Left renal pelvis (tissue), 4 donors: ENCODE results near the gene PIP5K1C. TPM values are rescaled to one million over a fixed set of nuclear protein-coding genes. Genes with fewer than 3 reads are reported as not detected.
A peak's percentile ranks its signal among the peaks of the same experiment; 100 is the strongest.
"Not testable (repeated sequence)": the region's sequence is repeated elsewhere in the genome, so short reads cannot be mapped to it uniquely, and the experiment has no call there.

Source experiments
- DNase-seq, 4 donors: peaks; one replicate each; pipeline ENCODE4 v3.0.0-alpha.2; 2013; ENCODE audit warnings: low read depth in 4 of 4, low spot score in 3 of 4
- polyA plus RNA-seq, 4 donors: library from polyadenylated mRNA; unstranded; fragments of 120-200 nt; gene quantifications; one replicate each; pipeline ENCODE4 v1.2.1, GENCODE V29; 2013; ENCODE audit not compliant: insufficient read length in 4 of 4

Gene PIP5K1C
- polyA plus RNA-seq, 4 donors = 20.3 to 33.2 (median 23.5) TPM

DNA sequence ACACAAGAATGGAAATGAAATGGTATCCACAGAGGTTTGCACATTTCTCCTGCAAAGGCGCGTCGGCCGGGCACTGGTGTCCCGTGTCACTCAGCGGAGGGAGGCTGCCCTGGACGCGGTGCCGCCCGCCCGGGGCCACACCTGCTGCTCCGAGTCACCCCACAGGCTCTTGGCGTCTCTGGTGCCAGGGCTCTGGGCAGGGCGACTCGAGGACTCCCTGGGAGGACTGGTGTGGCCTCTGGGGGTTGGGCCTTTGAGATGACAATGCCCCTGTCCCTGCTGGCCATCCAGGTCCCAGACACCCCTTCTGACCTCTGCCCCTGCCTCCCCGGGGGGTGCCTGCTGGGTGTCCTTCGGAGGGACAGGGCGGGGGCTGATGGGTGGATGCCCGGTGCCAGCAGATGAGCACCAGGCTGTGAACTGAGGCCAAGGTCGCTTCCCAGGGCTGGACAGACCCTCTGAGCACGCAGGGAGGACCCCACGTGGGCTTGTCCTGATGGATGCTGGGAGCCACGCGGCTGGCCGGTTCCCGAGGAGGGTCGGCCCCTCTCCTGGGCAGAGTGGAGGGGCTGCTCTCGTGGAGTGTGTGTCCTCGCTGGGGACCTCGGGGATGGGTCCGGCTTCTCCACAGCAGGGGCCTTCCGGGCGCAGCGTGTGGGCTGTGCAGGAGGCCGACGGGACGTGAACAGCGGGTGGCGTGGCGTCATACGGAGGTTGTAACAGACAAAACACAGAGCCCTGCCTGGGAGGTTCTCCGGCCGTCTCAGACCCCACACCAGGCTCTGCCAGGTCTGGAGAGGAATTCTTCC lies 69.0 kb downstream of the PIP5K1C start:
- DNase-seq = no peak

DNA sequence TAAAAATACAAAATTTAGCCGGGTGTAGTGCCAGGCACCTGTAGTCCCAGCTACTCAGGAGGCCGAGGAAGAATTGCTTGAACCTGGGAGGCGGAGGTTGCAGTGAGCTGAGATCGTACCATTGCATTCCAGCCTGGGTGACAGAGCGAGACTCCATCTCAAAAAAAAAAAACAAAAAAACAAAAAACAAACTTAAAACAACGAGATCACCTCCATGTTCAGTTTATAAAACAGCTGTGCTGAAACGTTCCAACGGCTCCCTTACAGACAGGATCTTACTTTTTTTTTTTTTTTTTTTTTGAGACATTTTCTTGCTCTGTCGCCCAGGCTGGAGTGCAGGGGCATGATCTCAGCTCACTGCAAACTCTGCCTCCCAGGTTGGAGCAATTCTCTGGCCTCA lies 71.5 kb downstream of the PIP5K1C start:
- DNase-seq = not testable (repeated sequence)

DNA sequence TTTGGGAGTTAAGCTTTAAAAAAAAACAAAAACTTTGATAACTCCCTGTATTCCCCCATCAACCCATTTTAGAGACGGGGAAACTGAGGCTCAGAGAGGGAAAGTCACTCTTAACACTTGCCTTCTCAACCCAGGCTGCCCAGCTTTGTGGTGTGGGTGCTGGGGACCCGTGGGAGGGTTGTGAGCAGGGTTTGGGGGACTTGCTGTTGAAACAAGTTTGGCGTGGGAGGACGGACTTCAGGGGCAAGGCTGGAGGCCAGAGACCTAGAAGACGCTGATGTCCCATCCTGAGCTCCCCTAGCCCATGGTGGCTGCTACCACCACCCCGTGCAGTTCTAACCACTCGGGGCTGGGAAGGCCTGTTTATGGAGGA lies 72.9 kb downstream of the PIP5K1C start:
- DNase-seq = no peak

DNA sequence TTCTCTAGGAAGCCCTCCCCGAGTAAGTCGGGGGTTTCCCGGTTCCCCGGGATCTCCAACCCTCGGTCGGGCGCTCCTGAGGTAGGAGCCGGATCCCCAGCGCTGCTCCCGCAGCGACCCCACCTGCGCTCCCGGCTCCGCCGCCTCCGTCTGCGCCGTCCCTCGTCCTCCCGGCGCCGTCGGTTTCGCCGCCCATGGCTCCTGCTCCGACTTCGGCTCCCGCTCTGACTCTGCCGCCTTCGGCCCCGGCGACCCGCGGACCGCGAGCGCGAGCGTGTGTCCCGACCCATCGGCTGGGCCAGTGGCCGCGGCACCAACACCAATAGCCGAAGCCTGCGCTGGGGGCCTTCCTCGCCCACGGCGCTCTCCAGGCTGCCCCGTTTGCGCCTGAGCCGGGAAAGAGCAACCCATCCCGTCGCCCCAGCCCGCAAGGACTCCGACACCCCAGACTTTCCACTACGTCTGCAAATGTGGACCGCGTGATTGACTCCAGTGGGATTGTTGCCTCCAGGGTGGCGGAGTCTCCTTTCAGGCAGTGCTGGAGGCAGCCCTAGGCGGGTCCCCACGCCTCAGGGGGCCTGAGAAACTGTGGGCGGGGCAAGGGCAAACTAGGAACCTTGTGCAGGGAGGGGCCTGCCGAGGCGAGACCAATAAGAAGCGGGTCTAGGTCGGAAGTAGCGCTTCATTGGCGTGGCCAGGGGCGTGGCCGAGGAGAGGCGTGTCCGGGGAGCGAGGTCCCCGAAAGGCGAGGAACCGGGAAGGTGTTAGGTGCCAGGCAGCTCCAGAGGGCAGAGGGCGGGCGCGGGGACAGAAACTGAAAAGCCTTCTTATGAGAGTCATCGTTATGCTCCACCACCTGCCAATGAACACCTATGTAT lies 73.6 kb downstream of the PIP5K1C start, which contains the start of gene CACTIN:
Gene CACTIN, minus strand, starts transcription at position 318 of the 878 bp plus-strand sequence. Its CDS starts 28 bp downstream, at position 290.
- peak; percentile 93 to 95 (median 94) for DNase-seq

DNA sequence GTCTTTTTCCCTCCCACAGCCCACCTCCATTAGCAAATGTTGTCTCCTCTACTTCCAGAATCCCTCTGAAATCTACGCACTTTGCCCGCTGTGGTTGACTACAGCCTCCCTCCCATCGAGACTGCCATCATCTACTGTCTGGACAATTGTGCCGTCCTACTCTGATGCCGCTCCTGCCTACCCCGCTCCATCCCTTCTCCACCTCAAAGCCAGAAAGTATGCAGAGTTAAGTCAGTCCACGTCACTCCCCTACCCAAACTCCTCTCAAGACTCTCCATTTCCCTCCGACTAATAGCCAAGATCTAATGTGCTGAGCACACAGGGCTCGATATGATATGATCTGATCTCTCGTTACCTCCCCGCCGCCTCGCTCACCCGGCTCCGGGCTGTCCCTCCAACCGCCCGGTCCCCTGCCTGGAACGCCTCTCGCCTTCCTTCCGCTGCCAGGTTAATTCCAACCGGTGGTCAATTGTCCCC lies 74.2 kb downstream of the PIP5K1C start:
- DNase-seq = no peak

DNA sequence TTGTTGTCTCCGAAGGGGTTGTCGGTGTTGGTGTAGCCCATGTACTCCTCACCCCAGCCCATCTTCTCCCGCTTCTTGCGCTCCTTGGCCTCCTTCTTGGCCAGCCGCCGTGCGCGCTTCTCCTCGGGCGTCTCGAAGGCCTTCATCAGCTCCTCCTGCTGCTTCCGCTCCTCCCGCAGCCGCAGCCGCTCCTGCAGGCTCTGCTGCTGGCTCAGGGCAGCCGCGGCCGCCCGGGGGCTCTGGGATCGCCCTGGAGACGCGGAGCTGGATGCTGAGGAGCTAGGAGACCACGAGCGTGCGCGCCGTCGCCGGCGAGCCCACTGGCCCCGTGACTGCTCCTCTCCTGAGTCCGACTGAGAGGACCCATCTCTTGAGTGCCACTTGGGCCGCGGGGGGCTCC lies 76.6 kb downstream of the PIP5K1C start:
- no peak for DNase-seq

DNA sequence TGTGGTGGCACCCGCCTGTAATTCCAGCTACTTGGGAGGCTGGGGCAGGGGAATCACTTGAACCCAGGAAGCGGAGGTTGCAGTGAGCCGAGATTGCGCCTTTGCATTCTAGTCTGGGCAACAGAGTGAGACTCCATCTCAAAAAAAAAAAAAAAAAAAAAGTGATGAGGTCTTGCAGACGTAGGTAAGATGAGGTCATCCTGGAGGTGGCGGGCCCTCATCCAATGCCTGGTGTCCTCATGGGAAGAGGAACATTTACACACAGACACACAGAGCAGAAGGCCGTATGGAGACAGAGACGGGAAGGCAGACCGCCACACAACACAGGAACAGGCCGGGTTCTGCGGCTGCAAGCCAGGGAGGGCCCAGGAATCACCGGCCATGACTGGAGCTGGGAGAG lies 78.0 kb downstream of the PIP5K1C start:
- no peak for DNase-seq

DNA sequence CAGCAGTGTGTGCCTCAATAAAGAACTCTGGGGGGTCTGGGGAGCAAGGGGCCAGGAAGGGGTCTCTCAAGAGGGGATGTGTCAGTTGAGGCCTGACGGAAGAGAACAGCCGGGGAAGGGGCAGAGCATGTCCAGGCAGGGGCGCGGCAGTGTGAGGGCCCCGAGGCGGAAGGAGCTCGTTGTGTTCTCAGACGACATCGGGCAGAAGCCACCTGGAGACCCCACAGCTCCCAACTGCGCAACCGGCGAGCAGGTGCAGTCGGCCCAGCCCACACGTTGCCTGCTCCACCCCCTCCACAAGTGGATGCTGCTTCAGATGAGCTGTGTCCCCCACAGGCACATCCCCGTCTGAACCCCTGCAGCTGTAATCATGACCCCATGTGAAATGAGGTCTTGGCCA lies 78.6 kb downstream of the PIP5K1C start:
- no peak for DNase-seq

DNA sequence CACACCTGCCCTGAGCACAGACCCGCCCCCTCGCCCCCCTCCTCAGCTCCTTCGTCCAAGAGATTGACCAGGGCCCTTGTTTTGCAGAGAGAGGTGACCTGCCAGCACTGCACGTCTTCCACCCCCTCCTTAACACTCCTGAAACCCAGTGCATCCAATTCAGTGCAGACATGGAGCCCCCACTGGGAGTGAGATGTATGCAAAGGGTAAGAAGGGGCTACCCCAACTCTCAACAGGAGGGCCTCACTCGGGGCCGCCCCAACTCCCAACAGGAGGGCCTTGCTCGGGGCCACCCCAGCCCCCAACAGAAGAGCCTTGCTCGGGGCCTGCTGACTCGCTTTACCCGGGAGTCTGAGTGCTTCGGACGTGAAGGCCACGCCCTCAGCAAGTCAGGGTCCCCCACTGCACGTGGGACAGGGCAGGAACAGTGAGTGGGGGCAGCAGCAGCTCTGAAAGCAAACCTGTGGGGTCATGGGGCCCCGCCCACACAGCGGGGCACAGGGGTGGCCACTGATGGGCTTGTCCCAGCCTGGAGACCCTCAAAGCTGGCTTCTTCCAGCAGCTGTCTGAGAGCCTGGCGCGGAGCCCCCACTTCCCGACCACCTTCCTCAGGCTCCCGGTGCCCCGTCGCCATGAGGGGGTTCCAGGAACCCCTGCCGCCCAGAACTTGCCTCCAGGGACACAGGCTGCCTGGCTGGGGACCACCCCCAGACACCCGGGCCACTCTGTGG lies 79.3 kb downstream of the PIP5K1C start:
- no peak for DNase-seq

DNA sequence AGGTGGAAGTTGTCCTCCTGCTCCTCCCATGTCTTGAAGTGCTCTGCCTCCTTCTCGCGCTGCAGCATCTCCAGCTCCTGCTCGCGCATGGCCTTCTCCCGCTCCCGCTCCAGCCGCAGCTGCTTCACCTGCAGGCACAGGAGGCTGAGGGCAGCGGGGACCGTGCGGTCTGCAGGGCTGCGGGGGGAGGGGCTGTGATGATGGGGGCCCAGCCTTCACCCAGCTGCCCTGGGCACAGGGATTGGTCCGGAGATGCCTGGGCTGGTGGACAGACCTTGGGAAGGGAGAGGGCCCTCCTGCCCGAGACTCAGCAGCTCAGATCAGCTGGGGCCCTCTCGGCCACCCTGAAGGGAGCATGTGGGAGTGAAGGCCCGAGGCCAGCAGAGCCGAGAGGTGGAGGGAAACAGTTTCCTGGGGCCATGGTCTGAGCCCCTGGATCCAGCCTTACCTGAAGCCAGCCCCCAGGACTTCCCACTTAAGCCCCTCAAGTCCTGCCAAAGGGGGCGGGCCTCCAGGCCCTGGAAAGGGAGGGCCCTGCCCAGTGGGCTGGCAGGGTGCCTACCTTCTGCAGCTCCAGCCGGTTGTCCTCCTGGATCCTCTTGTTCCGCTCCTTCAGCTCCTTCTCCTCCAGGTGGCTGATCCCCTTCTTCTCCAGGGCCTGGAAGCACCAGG lies 80.0 kb downstream of the PIP5K1C start:
- DNase-seq = no peak

DNA sequence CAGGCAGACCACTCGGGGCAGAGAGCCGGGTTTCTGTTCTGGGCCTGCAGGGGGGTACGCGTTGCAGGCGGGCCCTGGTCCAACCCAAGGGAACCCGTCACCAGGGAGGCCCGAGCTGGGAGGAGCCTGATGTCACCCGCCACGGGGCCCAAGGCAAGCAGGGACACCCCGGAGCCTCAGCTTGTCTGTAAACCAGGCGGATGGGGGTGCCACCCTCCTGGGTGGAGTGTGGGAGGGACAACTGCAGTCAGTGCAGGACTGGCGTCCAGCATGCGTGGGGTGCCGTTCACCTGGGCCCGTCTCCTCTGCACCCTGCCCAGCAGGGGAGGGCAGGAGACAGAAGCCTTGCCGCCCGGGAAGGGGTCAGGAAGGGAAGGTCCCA lies 80.6 kb downstream of the PIP5K1C start:
- no peak for DNase-seq

DNA sequence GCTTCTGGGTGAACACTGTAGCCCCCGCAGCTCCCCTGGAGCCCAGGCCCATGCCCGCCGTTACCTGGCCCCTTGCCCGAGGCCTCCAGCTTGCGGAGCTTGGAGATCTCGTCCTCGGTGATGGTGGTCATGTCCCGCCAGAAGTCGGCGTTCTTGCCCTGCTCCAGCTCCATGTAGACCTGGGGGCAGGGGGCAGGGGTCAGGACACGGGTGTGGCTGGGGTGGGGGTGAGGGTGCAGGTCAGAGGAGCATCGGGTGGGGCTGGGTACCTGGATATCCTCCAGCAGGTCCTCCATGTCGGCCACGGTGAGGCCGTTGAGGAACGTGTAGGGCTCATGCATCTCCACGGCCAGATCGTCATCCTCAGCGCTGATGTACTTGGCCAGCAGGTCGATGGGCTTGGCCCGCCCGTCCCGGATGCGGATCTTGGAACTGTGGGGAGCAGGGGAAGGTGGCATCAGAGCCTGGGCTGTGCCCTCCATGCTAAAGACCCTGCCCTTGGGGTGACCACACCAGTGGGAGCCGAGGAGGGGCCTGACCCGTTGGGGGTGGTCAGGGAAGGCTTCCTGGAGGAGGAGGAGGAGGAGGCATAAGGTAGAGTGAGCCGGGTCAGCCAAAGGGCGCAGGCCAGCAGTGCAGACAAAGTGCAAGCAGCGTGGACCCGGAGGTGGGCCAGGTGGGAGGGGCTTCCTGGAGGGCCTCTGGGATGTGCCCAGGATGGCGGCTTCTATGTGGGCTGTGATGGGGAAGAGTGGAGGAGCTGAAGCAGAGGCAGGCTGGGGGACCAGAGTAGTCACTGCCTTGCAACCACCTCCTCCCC lies 81.2 kb downstream of the PIP5K1C start:
- DNase-seq = no peak

DNA sequence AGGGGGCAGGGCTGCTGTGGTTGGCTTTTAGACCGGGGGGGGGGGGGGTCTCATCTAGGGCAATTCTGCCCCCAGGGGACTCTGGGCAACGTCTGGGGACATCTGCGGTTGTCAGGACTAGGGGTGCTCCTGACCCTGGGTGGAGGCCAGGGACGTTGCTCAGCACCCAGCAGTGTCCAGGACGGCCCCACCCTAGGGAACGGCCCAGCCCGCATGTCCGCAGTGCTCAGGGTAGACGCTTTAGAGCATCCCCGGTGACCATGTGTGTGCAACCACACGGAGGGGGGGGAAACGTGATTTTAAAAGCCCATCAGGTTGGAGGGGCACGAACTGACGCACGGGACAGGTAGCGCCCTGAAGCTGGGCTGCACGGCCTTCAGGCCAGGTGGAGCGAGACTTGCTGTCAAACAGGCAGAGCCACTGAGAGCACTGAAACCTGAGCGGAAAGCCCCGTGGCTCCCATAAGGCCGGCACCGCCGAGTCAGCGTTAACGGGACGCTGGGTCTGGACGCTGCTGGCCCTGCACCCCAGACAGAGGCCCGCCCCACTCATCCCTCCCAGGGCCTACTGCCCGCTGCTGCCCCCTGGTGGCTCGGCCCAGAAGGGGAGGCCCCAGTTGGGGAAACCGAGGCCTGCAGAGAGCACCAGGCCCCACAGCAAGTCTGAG lies 82.0 kb downstream of the PIP5K1C start:
- DNase-seq = no peak

DNA sequence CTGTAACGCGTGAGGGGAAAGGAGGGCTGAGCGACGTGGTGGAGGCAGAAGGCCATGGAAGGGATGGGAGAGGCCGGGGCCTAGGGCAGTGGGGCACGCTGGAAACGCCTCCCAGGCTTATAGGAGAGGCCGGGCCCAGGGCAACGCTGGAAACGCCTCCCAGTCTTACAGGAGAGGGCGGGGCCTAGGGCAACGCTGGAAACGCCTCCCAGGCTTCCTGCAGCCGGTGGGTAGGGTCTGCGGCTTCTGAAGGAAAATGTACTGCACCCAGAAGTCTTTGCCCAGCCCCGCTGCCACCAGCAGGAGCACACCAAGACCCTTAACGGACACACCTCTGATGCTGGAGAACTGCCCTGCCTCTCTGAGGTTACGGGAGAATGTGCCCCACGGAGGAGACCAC lies 82.8 kb downstream of the PIP5K1C start:
- DNase-seq = no peak

DNA sequence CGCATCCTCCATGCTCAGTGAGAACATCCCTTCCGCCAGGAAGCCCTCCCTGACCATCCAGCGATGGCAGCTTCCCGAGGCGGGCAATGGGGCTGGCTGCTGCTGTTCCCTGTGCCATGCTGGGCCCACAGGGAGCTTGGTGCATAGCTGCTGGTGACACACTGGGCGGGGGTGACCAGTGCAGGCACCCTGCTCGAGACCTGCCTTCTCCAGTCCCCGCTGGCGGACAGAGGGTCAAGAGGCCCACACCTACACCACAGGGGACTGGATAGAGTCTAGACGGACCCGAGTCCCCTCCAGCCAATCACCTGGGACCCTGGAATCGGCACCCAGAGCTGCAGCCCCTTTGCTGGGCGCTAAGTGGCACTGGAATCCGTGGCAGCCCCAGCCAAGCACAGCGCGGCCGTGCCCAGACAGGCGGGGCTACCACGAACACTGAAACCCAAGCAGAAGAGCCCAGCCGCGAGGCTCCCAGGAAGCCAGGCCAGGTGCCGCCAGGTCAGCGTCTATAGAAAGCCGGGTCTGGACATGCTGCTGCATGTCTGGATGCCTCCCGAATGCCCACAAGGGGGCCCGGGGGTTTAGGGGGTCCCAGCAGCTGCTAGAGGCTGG lies 84.6 kb downstream of the PIP5K1C start:
- DNase-seq = no peak

DNA sequence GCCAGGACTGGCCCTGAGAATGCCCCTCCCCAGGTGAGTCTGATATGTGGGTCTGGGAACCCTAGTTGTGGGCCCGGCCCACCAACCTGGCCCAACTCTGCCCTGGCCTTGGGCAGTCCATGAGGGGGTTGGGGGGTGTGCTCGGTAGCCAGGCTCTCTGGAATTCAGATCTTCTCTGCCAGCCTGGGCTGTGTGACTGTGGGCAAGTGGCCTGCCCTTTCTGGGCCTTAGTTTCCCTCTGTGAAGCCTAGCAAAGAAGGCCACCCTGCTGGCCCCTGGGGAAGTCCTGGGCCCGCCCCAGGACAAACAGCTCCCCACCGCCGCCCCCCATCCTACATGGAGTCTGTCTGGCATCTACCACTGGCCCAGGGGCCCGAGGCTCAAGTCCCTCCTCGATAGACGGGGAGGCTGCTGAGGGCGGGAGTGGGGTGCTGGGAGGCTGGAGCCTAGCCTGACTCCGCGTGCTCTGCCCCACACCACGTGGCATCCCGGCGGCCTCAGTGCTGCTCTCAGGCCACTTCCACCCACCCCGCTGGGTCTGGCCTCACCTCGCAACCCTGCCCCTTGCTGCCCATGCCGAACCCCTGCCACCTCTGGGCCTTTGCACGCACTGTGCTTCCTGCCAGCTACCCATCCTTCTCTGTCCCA lies 85.3 kb downstream of the PIP5K1C start:
- DNase-seq = no peak

DNA sequence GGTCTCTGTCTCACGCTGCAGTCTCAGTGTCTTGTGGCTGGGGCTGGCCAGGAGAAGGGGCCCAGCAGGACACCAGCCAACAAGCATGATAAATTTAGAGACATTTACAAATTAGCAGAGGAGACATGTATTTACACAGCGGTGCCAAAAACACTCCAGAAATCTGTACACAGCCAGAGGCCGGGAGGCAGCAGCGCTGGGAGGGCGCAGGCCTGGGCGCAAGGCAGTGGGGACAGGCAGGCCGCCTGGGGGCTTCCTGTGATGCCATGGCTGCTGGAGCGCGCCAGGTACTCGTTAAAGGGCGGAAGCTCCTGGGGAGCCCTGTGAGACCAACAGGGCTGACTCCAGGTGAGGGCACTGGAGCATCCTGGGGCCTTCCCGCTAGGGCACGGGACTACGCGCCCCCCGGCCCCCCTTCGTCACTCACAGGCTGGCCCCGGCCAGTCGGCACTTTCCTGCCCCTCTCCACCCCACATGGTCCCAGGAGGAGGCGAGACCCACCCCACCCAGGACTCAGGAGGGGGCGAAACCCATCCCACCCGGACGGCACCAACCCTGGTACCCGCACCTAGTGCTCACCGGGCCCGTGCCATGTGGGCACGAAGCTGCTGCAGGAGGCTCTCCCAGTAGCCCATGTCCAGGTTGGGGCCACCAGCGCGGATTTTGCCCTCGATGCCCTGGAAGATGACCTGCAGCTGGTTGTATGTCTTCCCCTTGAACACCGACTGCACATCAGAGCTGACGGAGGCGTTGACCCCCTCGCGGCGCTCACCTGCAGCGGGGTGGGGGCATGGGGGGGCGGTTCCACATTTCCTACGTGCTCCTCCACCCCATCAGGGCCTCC lies 86.2 kb downstream of the PIP5K1C start:
- no peak for DNase-seq
